ENCODE data around the gene PRODH2. TPM values are rescaled to one million over a fixed set of nuclear protein-coding genes. Genes with fewer than 3 reads are reported as not detected.
A peak's percentile ranks its signal among the peaks of the same experiment; 100 is the strongest.

Gene PRODH2
- total RNA-seq, 4 donors from 2014 or later = not detected

DNA sequence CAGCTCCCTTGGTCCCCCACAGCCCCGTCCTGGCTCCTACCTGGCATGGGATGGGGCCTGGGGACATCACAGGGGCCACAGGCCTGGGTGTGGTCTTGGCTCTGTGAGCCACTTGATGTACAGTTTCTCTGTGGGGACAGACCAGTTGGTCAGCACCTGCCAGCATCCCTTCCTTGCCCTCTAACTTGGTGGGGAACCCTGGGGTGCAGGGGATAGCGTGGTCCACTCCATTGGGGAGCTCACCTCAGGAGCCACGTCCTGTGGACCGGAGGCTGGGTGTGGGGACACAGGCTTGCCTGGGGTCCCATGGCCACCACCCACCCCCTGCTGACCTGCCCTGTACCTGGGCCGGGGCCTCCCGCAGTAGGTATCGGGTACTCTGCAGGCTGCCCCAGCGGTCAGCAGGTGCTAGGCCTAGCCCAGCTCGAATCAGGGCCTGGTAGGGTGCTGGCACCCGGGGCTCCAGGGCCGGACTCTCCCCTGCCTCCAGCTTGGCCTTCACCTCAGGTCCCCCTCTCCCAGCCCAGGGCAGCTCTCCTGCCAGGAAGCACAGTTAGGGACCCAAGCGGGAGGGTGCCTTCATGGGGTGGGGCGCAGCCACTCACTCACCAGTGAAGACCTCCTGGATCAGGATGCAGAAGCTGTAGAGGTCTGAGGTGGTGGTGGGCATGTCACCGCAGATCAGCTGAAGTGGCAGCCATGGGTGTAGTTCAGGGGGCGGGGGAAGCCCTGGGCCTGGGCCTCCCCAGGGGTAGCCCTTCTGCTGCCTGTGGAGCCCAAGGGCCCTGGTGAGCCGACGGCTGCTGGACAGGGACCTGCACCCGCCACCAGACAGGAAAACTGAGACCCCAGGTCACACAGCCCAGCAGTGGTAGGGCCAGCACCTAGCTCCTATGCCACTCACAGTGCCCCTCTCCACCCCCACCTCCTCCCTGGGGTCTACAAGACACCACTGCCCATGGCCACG, 22.4 kb downstream of the PRODH2 start:
- Histone ChIP-seq H3K4me1 (peaks cover 5% of the 10 kb centered on the region), H3K27me3 (no peaks in the 10 kb centered on the region), H3K36me3 (peaks cover 10% of the 10 kb centered on the region), H3K27ac (no peak overlapping the region), H3K4me3 (no peak overlapping the region), H3K9me3 (no peaks in the 10 kb centered on the region)
- WGBS = 91% methylated on average over 9 of the region's 19 CpGs
- peak in 1 of 2 donors; percentile 76 for DNase-seq (ENCODE audit: low spot score in 2 of 2)
- TF ChIP-seq, protein P1, sequence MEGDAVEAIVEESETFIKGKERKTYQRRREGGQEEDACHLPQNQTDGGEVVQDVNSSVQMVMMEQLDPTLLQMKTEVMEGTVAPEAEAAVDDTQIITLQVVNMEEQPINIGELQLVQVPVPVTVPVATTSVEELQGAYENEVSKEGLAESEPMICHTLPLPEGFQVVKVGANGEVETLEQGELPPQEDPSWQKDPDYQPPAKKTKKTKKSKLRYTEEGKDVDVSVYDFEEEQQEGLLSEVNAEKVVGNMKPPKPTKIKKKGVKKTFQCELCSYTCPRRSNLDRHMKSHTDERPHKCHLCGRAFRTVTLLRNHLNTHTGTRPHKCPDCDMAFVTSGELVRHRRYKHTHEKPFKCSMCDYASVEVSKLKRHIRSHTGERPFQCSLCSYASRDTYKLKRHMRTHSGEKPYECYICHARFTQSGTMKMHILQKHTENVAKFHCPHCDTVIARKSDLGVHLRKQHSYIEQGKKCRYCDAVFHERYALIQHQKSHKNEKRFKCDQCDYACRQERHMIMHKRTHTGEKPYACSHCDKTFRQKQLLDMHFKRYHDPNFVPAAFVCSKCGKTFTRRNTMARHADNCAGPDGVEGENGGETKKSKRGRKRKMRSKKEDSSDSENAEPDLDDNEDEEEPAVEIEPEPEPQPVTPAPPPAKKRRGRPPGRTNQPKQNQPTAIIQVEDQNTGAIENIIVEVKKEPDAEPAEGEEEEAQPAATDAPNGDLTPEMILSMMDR (IDR thresholded peaks at IDR 0.05) = no peak
- TF ChIP-seq POLR2AphosphoS5 (IDR thresholded peaks at IDR 0.05) = no peak
- TF ChIP-seq POLR2A (IDR thresholded peaks at IDR 0.05) = no peak
- TF ChIP-seq EP300 (IDR thresholded peaks at IDR 0.05) = no peak

GRCh38 chr19:35789195-35789977, 23.3 kb downstream of the PRODH2 start:
- Histone ChIP-seq H3K9me3 (no peaks in the 10 kb centered on the region), H3K27me3 (no peaks in the 10 kb centered on the region), H3K4me3 (no peak overlapping the region), H3K27ac (no peak overlapping the region), H3K36me3 (peaks cover 18% of the 10 kb centered on the region), H3K4me1 (peaks cover 5% of the 10 kb centered on the region)
- WGBS = 88% methylated on average over 5 of the region's 11 CpGs
- peak in 1 of 2 donors; percentile 68 for DNase-seq (ENCODE audit: low spot score in 2 of 2)
- no peak for TF ChIP-seq POLR2AphosphoS5 (IDR thresholded peaks at IDR 0.05)
- TF ChIP-seq POLR2A (IDR thresholded peaks at IDR 0.05) = no peak
- TF ChIP-seq EP300 (IDR thresholded peaks at IDR 0.05) = no peak
- TF ChIP-seq, protein P1 (IDR thresholded peaks at IDR 0.05) = no peak

DNA sequence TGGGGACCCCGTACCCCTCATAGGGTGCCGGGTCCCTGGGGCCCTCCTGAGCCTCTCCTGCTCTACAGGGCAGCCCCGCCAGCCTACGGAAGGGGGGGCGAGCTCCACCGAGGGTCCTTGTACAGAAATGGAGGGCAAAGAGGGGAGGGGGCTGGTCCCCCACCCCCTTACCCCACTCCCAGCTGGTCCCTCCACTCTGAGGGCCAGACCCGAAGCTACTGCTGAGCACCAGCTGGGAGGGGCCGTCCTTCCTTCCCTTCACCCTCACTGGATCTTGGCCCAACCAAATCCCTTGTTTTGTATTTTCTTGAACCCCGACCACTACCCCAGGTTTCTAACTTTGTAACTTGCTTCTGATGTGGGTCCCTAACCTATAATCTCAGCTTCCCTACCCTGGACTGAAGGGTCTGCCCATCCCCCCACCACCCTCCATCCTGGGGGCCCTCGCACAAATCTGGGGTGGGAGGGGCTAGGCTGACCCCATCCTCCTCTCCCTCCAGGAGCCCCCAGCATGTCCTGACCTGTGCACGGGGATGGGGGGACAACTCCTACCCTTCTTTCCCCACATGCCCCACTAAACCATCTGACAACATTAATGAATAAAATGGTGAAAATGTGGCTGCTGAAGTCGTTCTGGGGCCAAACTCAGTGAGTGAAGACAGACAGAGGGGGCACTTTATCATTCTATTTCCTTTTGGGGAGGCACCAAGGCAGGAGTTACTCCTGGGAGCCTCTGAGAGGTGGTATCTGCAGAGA, 24.3 kb downstream of the PRODH2 start:
- H3K27me3 ChIP-seq = no peaks in the 10 kb centered on the region
- no peak for DNase-seq (ENCODE audit: low spot score in 2 of 2)
- peaks cover under 1% of the 10 kb centered on the region for H3K4me1 ChIP-seq
- H3K4me3 ChIP-seq = no peak overlapping the region
- TF ChIP-seq POLR2AphosphoS5 (IDR thresholded peaks at IDR 0.05) (no peak), EP300 (IDR thresholded peaks at IDR 0.05) (no peak), POLR2A (IDR thresholded peaks at IDR 0.05) (no peak)
- TF ChIP-seq, protein P1 (IDR thresholded peaks at IDR 0.05) = no peak
- H3K9me3 ChIP-seq = no peaks in the 10 kb centered on the region
- peaks cover 22% of the 10 kb centered on the region for H3K36me3 ChIP-seq
- WGBS = 85% methylated on average over 8 of the region's 12 CpGs
- H3K27ac ChIP-seq = no peak overlapping the region

DNA sequence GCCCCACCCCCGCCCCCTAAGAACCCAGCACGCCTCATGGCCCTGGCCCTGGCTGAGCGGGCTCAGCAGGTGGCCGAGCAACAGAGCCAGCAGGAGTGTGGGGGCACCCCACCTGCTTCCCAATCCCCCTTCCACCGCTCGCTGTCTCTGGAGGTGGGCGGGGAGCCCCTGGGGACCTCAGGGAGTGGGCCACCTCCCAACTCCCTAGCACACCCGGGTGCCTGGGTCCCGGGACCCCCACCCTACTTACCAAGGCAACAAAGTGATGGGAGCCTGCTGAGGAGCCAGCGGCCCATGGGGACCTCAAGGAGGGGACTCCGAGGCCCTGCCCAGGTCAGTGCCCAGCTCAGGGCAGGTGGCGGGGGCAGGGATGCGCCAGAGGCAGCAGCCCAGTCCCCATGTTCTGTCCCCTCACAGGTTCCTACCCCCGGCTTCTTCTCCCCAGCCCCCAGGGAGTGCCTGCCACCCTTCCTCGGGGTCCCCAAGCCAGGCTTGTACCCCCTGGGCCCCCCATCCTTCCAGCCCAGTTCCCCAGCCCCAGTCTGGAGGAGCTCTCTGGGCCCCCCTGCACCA, 25.3 kb downstream of the PRODH2 start:
- TF ChIP-seq, protein P1 (IDR thresholded peaks at IDR 0.05) = no peak
- no peak for TF ChIP-seq EP300 (IDR thresholded peaks at IDR 0.05)
- no peak for TF ChIP-seq POLR2A (IDR thresholded peaks at IDR 0.05)
- no peak for TF ChIP-seq POLR2AphosphoS5 (IDR thresholded peaks at IDR 0.05)
- Histone ChIP-seq H3K4me3 (no peak overlapping the region), H3K36me3 (peaks cover 27% of the 10 kb centered on the region), H3K27me3 (no peaks in the 10 kb centered on the region), H3K9me3 (no peaks in the 10 kb centered on the region), H3K27ac (no peak overlapping the region), H3K4me1 (no peaks in the 10 kb centered on the region)
- 100% methylated on average over 3 of the region's 15 CpGs for WGBS
- DNase-seq (ENCODE audit: low spot score in 2 of 2) = no peak

All from suprapubic skin (tissue), 4 donors.